Subcutaneous adipose tissue (tissue), 4 donors: ENCODE data around the gene CRB2. TPM values are rescaled to one million over a fixed set of nuclear protein-coding genes. Genes with fewer than 3 reads are reported as not detected.

Source experiments
- total RNA-seq, 4 donors: library from RNA; depleted of rRNA; stranded (reverse); fragments of >200 nt; gene quantifications; one replicate each; pipeline ENCODE4 v1.1.0, GENCODE V29; 2016
- TF ChIP-seq, protein P1 (sequence below): fragments of 450-650 bp; IDR thresholded peaks from one replicate; pipeline ENCODE4 v1.5.1; 2016; ENCODE audit warnings: low read depth, mild to moderate bottlenecking, control low read depth, antibody characterized with exemption, moderate library complexity

CRB2 gene
- under 1 TPM in 1 of 4 donors, not detected in 3; 0.33 TPM for total RNA-seq

DNA sequence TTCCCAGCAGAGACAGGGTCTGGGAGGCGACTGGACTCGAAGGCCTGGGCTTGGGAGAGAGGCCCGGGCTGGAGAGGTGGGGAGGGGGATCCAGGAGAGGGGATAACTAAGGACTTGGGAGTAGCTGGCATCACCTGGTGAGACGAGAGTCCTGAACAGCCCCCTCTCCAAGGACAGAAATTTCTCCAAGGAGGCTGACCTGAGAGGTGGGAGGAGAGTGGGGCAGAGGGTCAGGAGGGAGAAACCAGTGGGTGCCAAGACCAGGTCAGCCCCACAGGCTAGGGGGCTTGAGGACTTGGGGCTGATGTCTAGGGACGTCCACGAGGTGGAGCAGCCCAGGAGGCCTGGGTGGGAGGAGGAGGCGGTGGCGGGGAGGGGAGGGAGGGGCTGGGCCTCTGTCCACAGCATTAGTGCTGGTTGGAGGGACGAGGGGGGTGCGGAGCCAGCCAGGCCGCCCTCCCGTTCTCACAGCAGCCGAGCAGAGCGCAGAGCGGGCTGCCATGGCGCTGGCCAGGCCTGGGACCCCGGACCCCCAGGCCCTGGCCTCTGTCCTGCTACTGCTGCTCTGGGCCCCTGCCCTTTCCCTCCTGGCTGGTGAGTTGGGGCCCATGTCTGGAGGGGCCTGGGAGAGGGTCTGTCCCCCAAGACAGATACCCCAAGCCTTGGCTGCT, at the start of gene CRB2:
Gene CRB2, plus strand, starts transcription at position 437 of the 671 bp plus-strand sequence. Its CDS starts 64 bp downstream, at position 501.
- TF ChIP-seq, protein P1, sequence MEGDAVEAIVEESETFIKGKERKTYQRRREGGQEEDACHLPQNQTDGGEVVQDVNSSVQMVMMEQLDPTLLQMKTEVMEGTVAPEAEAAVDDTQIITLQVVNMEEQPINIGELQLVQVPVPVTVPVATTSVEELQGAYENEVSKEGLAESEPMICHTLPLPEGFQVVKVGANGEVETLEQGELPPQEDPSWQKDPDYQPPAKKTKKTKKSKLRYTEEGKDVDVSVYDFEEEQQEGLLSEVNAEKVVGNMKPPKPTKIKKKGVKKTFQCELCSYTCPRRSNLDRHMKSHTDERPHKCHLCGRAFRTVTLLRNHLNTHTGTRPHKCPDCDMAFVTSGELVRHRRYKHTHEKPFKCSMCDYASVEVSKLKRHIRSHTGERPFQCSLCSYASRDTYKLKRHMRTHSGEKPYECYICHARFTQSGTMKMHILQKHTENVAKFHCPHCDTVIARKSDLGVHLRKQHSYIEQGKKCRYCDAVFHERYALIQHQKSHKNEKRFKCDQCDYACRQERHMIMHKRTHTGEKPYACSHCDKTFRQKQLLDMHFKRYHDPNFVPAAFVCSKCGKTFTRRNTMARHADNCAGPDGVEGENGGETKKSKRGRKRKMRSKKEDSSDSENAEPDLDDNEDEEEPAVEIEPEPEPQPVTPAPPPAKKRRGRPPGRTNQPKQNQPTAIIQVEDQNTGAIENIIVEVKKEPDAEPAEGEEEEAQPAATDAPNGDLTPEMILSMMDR: no peak

DNA sequence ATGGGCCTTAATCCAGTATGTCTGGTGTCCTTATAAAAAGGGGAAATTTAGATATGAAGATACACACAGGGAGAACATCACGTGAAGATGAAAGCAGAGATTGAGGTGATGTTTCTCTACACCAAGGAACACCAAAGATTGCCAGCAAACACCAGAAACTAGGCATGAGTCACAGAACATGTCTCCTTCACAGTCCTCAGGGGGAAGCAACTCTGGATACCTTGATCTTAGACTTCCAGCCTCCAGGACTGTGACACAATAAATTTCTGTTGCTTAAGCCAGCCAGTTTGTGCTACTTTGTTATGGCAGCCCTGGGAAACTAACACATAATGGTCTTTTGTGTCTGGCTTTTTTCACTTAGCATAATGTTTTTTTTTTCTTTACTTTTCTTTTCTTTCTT, 46.4 kb upstream of the CRB2 start:
- TF ChIP-seq, protein P1: no peak

DNA sequence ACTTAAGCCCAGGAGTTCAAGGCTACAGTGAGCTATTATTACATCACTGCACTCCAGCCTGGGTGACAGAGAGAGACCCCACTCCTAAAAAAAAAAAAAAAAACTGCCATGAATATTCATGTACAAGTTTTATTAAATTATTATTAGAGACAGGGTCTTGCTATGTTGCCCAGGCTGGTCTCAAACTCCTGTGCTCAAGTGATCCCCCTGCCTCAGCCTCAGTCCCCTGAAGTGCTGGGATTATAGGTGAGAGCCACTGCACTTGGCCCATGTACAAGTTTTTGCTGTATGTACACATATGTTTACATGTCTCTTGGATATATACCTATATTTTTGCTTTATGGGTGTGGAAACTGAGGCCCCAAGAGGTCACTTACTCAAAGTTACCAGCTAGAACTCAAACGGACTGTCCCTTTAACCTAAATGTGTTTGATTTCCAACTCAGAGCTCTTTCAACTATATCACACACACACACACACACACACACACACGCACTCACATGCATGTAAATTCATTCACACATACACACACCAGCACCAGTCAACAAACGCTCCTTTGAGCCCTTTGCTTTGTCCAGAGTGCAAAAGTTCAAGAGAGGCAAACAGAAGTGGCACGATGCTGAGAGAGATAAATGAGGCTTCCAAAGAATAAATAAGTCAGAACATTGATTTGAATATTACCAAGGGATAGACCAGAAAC, 45.3 kb upstream of the CRB2 start:
- TF ChIP-seq, protein P1: no peak

GRCh38 chr9:123311250-123311752, 44.7 kb upstream of the CRB2 start:
- TF ChIP-seq, protein P1: no peak

- TF ChIP-seq, protein P1: no peak
Measured at GRCh38 chr9:123312306-123312877, 43.6 kb upstream of the CRB2 start.

DNA sequence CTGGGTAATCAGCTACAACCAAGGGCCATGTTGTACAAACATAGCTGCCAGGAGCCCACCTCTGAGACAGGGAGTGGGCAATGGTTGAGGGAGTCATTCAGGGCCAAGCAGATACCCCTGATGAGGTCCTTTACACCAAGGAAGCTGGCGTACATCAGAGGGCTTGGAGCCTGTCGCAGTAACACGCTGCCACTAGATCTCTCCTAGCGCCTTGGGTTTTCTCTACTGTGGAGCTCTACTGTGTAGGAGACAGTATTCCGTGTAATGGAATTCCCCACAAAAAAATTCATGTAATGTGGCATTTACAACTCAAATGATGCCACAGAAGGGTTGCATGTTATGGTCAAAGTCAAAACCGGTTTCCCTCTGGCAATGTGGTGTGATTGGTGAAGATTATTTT, 41.4 kb upstream of the CRB2 start:
- TF ChIP-seq, protein P1: no peak

- TF ChIP-seq, protein P1: no peak
Measured at GRCh38 chr9:123315635-123316034, 40.4 kb upstream of the CRB2 start.
